ENCODE measurements around the gene KRT85.
A peak's percentile ranks its signal among the peaks of the same experiment; 100 is the strongest.

The KRT85 gene

GRCh38 chr12:52394836-52395405, 27.6 kb upstream of the KRT85 start:
- DNase-seq (ENCODE audit: low spot score) = no peak

GRCh38 chr12:52392465-52393007, 25.3 kb upstream of the KRT85 start:
- no peak for DNase-seq (ENCODE audit: low spot score)

- DNase-seq (ENCODE audit: low spot score) = peak; percentile 17
These were observed 24.3 kb upstream of the KRT85 start for GRCh38 chr12:52391618-52392002.

GRCh38 chr12:52390739-52391617, 23.7 kb upstream of the KRT85 start:
- peak; percentile 30 for DNase-seq (ENCODE audit: low spot score)

GRCh38 chr12:52389313-52390207, 22.3 kb upstream of the KRT85 start:
- no peak for DNase-seq (ENCODE audit: low spot score)

- DNase-seq (ENCODE audit: low spot score) = no peak
These were observed 20.6 kb upstream of the KRT85 start for GRCh38 chr12:52387859-52388258.

- no peak for DNase-seq (ENCODE audit: low spot score)
These were observed 18.0 kb upstream of the KRT85 start, which contains the start of gene KRT84 for GRCh38 chr12:52385226-52385702. Gene KRT84, minus strand, starts transcription at chr12:52385652. Its CDS starts 67 bp downstream, at chr12:52385585.

GRCh38 chr12:52383331-52383730, 16.1 kb upstream of the KRT85 start:
- DNase-seq (ENCODE audit: low spot score) = no peak

- no peak for DNase-seq (ENCODE audit: low spot score)
These were observed 15.6 kb upstream of the KRT85 start for GRCh38 chr12:52382854-52383253.

- no peak for DNase-seq (ENCODE audit: low spot score)
These were observed 13.9 kb upstream of the KRT85 start for GRCh38 chr12:52381206-52381605.

GRCh38 chr12:52380271-52380694, 13.0 kb upstream of the KRT85 start:
- peak; percentile 38 for DNase-seq (ENCODE audit: low spot score)

- DNase-seq (ENCODE audit: low spot score) = no peak
These were observed 12.3 kb upstream of the KRT85 start for GRCh38 chr12:52379536-52379935.

GRCh38 chr12:52378091-52378490, 10.8 kb upstream of the KRT85 start:
- DNase-seq (ENCODE audit: low spot score) = no peak

GRCh38 chr12:52377266-52377665, 10.0 kb upstream of the KRT85 start:
- no peak for DNase-seq (ENCODE audit: low spot score)

GRCh38 chr12:52372216-52373154, 5.2 kb upstream of the KRT85 start:
- DNase-seq (ENCODE audit: low spot score) = peak; percentile 88

- no peak for DNase-seq (ENCODE audit: low spot score)
These were observed 4.4 kb upstream of the KRT85 start for GRCh38 chr12:52371716-52372115.

- DNase-seq (ENCODE audit: low spot score) = no peak
These were observed 3.8 kb upstream of the KRT85 start for GRCh38 chr12:52370926-52371608.

GRCh38 chr12:52369809-52370208, 2.5 kb upstream of the KRT85 start:
- no peak for DNase-seq (ENCODE audit: low spot score)

GRCh38 chr12:52369211-52369610, 1.9 kb upstream of the KRT85 start:
- no peak for DNase-seq (ENCODE audit: low spot score)

- DNase-seq (ENCODE audit: low spot score) = no peak
These were observed 1.2 kb upstream of the KRT85 start for GRCh38 chr12:52368508-52368907.

All from SW480 (cell line).